DOHH2 (cell line): Measurements from ENCODE around the gene RPS6KA3.

Source experiments
- H3F3A ChIP-seq: fragments of 200-600 bp; sonication (generic), shearing (Covaris generic); 2 replicates; pipeline ENCODE4 v1.6.0; 2016; ENCODE audit warnings: antibody characterized with exemption, mild to moderate bottlenecking; ENCODE audit not compliant: control insufficient read depth, insufficient read depth
- H3K27ac ChIP-seq: fragments of 200-600 bp; sonication (generic); 2 replicates; pipeline ENCODE4 v1.5.1; 2014; ENCODE audit warnings: low read depth, mild to moderate bottlenecking, low read length, moderate library complexity
- H3K27me3 ChIP-seq: fragments of 200-600 bp; sonication (generic); 2 replicates; pipeline ENCODE4 v1.6.1; 2014; ENCODE audit warnings: mild to moderate bottlenecking, low read length, mixed read lengths; ENCODE audit not compliant: control insufficient read depth
- H3K36me3 ChIP-seq: fragments of 200-600 bp; sonication (generic); 2 replicates; pipeline ENCODE4 v1.6.1; 2014; ENCODE audit warnings: mild to moderate bottlenecking, low read length, moderate library complexity, mixed read lengths; ENCODE audit not compliant: control insufficient read depth
- H3K4me1 ChIP-seq: fragments of 200-600 bp; sonication (generic); 2 replicates; pipeline ENCODE4 v1.6.1; 2014; ENCODE audit warnings: mild to moderate bottlenecking, low read length, mixed read lengths; ENCODE audit not compliant: control insufficient read depth
- H3K4me2 ChIP-seq: fragments of 200-600 bp; sonication (generic); 2 replicates; pipeline ENCODE4 v1.6.0; 2014; ENCODE audit warnings: mild to moderate bottlenecking, low read length, moderate library complexity
- H3K4me3 ChIP-seq: fragments of 200-600 bp; sonication (generic); 2 replicates; pipeline ENCODE4 v1.5.1; 2014; ENCODE audit warnings: mild to moderate bottlenecking, low read length, mixed read lengths
- H3K79me2 ChIP-seq: fragments of 200-600 bp; sonication (generic); 2 replicates; pipeline ENCODE4 v1.6.1; 2014; ENCODE audit warnings: mild to moderate bottlenecking, low read length, mixed read lengths; ENCODE audit not compliant: control insufficient read depth
- H3K9me2 ChIP-seq: fragments of 200-600 bp; sonication (generic); replicated peaks from 2 replicates; pipeline ENCODE4 v1.6.1; 2014; ENCODE audit warnings: mild to moderate bottlenecking, low read length, mixed read lengths; ENCODE audit not compliant: control insufficient read depth
- H3K9me3 ChIP-seq: fragments of 200-600 bp; sonication (generic); 2 replicates; pipeline ENCODE4 v1.6.1; 2014; ENCODE audit warnings: antibody characterized with exemption, low read length, mixed read lengths; ENCODE audit not compliant: control insufficient read depth, insufficient read depth
- H4K20me1 ChIP-seq: fragments of 200-600 bp; sonication (generic); 2 replicates; pipeline ENCODE4 v1.6.0; 2014; ENCODE audit warnings: low read depth, mild to moderate bottlenecking, antibody characterized with exemption, low read length, moderate library complexity; ENCODE audit not compliant: control insufficient read depth, insufficient read depth
- CTCF ChIP-seq: fragments of 200-600 bp; sonication (generic); IDR thresholded peaks from one replicate; pipeline ENCODE4 v1.5.1; 2014; ENCODE audit warnings: antibody characterized with exemption, mild to moderate bottlenecking, low read depth, low read length; ENCODE audit not compliant: poor library complexity, severe bottlenecking
- EZH2phosphoT487 ChIP-seq: fragments of 200-600 bp; sonication (generic); IDR thresholded peaks from 2 replicates; pipeline ENCODE4 v1.6.1; 2017; ENCODE audit warnings: borderline replicate concordance, mild to moderate bottlenecking, antibody characterized with exemption, low read length, moderate library complexity, mixed read lengths

Gene RPS6KA3

GRCh38 chrX:20217271-20217670 is 49.4 kb downstream of the RPS6KA3 start:
- H3K27me3 ChIP-seq = no peaks in the 10 kb centered on the region
- H3K4me2 ChIP-seq = no peak overlapping the region
- no peak overlapping the region for H3K4me3 ChIP-seq
- H3K27ac ChIP-seq = no peak overlapping the region
- no peaks in the 10 kb centered on the region for H4K20me1 ChIP-seq
- no peaks in the 10 kb centered on the region for H3K9me3 ChIP-seq
- H3K4me1 ChIP-seq = no peaks in the 10 kb centered on the region
- H3K9me2 ChIP-seq = no peaks in the 10 kb centered on the region
- no peaks in the 10 kb centered on the region; the same call in 1 of the 2 replicates for H3K79me2 ChIP-seq
- H3F3A ChIP-seq = no peaks in the 10 kb centered on the region
- H3K36me3 ChIP-seq = no peaks in the 10 kb centered on the region
- TF ChIP-seq EZH2phosphoT487 (no peak), CTCF (no peak)

GRCh38 chrX:20215565-20215964 is 51.1 kb downstream of the RPS6KA3 start:
- Histone ChIP-seq H3K4me1 (no peaks in the 10 kb centered on the region), H3K9me3 (no peaks in the 10 kb centered on the region), H4K20me1 (no peaks in the 10 kb centered on the region), H3K36me3 (no peaks in the 10 kb centered on the region), H3K4me2 (no peak overlapping the region), H3F3A (no peaks in the 10 kb centered on the region), H3K9me2 (no peaks in the 10 kb centered on the region), H3K27me3 (no peaks in the 10 kb centered on the region), H3K79me2 (no peaks in the 10 kb centered on the region; the same call in 1 of the 2 replicates), H3K4me3 (no peak overlapping the region), H3K27ac (no peak overlapping the region)
- TF ChIP-seq CTCF = no peak
- no peak for TF ChIP-seq EZH2phosphoT487

GRCh38 chrX:20212486-20213089 is 54.1 kb downstream of the RPS6KA3 start:
- Histone ChIP-seq H3K27ac (no peak overlapping the region), H4K20me1 (no peaks in the 10 kb centered on the region), H3K79me2 (no peaks in the 10 kb centered on the region; the same call in 1 of the 2 replicates), H3K27me3 (no peaks in the 10 kb centered on the region), H3K9me3 (no peaks in the 10 kb centered on the region), H3F3A (no peaks in the 10 kb centered on the region), H3K4me2 (no peak overlapping the region), H3K4me1 (no peaks in the 10 kb centered on the region), H3K9me2 (no peaks in the 10 kb centered on the region), H3K4me3 (no peak overlapping the region), H3K36me3 (peaks cover 4% of the 10 kb centered on the region; the same call in 1 of the 2 replicates)
- no peak for TF ChIP-seq EZH2phosphoT487
- TF ChIP-seq CTCF = no peak
